K562 (cell line): ENCODE measurements around the gene SPHK2. TPM values are rescaled to one million over a fixed set of nuclear protein-coding genes. Genes with fewer than 3 reads are reported as not detected.

Experiments used
- ARID1B ChIP-seq: fragments of 450-650 bp; IDR thresholded peaks from 2 replicates; pipeline ENCODE4 v1.6.1; 2016; ENCODE audit warnings: antibody characterized with exemption, mild to moderate bottlenecking, inconsistent platforms
- CBFA2T2 ChIP-seq: fragments of 450-650 bp; conservative IDR thresholded peaks from 2 replicates; pipeline ENCODE4 v1.6.1; 2017; ENCODE audit warnings: mild to moderate bottlenecking
- CBX3 ChIP-seq, 2 experiments: IDR thresholded peaks; 1 replicate in 1 of 2; 2 replicates in 1 of 2; pipeline ENCODE4 v1.6.1; 2012; ENCODE audit warnings: inconsistent platforms in 2 of 2, low read length in 2 of 2, borderline replicate concordance in 1 of 2, control low read depth in 1 of 2
- FOXK2 ChIP-seq, 2 experiments: fragments of 450-650 bp; IDR thresholded peaks in 1 of 2; conservative IDR thresholded peaks in 1 of 2; 2 replicates each; pipeline ENCODE4 v1.6.1; 2016; ENCODE audit warnings: low read depth in 2 of 2, mild to moderate bottlenecking in 1 of 2
- GATA2 ChIP-seq: sonication (generic); formaldehyde crosslinking; IDR thresholded peaks from 2 replicates; pipeline ENCODE4 v1.4.0; 2020; ENCODE audit warnings: mild to moderate bottlenecking, missing genetic modification reagents
- HDAC2 ChIP-seq: fragments of 450-650 bp; IDR thresholded peaks from 2 replicates; pipeline ENCODE4 v1.6.1; 2016; ENCODE audit warnings: mild to moderate bottlenecking
- JUND ChIP-seq, 2 experiments: IDR thresholded peaks; 2 replicates in 1 of 2; 3 replicates in 1 of 2; pipeline ENCODE4 v1.6.1; 2011; ENCODE audit warnings: borderline replicate concordance in 2 of 2, low read depth in 2 of 2, low read length in 2 of 2, improper control_type of control experiment in 1 of 2, missing biosample characterization in 1 of 2, missing genetic modification characterization in 1 of 2, missing genetic modification reagents in 1 of 2
- KDM1A ChIP-seq, 2 experiments: fragments of 450-650 bp; IDR thresholded peaks; 2 replicates each; pipeline ENCODE4 v1.6.1; 2016; ENCODE audit warnings: mild to moderate bottlenecking in 2 of 2
- NBN ChIP-seq: fragments of 450-650 bp; IDR thresholded peaks from 2 replicates; pipeline ENCODE4 v1.6.1; 2016; ENCODE audit warnings: low read depth, mild to moderate bottlenecking
- PRPF4 ChIP-seq: fragments of 200-400 bp; formaldehyde crosslinking; IDR thresholded peaks from one replicate; pipeline ENCODE4 v1.6.1; 2017; ENCODE audit warnings: low read length, low read depth, mild to moderate bottlenecking; ENCODE audit not compliant: insufficient read depth, poor library complexity, severe bottlenecking
- SRF ChIP-seq, 2 experiments: fragments of 250-450, 450-650 bp in 1 of 2; sonication (Bioruptor Pico) in 1 of 2; sonication (generic) in 1 of 2; formaldehyde crosslinking; IDR thresholded peaks; 2 replicates each; pipeline versions ENCODE4 v1.5.0 to v1.5.1; 2020 to 2022; ENCODE audit warnings: mild to moderate bottlenecking in 1 of 2, missing genetic modification reagents in 1 of 2
- TEAD4 ChIP-seq, 2 experiments: sonication (generic) in 1 of 2; formaldehyde crosslinking in 1 of 2; IDR thresholded peaks; 2 replicates each; pipeline versions ENCODE4 v1.6.1 to v1.8.0; 2012 to 2022; ENCODE audit warnings: borderline replicate concordance in 1 of 2, inconsistent platforms in 1 of 2, low read length in 1 of 2, mild to moderate bottlenecking in 1 of 2, missing genetic modification reagents in 1 of 2
- polyA plus RNA-seq, 8 experiments: library from polyadenylated mRNA; depleted of rRNA in 4 of 8; stranded (reverse) in 5 of 8; unstranded in 3 of 8; fragments of >200 nt; fragmentation: Nextera tagmentation in 2 of 8; fragmentation: Illumina TruSeq in 1 of 8; extraction: Ambion mirVana in 2 of 8; extraction: Trizol in 1 of 8; gene quantifications; 2 replicates each; pipeline versions ENCODE4 v1.2.1 to v1.2.3, GENCODE V29; 2011 to 2014; ENCODE audit warnings: inconsistent platforms in 1 of 8, missing spikeins in 1 of 8
- total RNA-seq, 7 experiments: library from RNA; depleted of rRNA in 6 of 7; stranded (reverse); fragments of >200 nt in 6 of 7; fragmentation: Illumina TruSeq in 2 of 7; extraction: Trizol in 2 of 7; gene quantifications; 2 replicates each; pipeline versions ENCODE4 v1.2.1 to v1.2.3, GENCODE V29; 2011 to 2021; ENCODE audit warnings: low replicate concordance in 1 of 7
- TF ChIP-seq, protein P1 (sequence below): fragments of 250-450 bp; sonication (Bioruptor Pico); IDR thresholded peaks from 2 replicates; pipeline ENCODE4 v1.9.0; 2021; ENCODE audit warnings: mild to moderate bottlenecking
- TF ChIP-seq, protein P2 (sequence below): sonication (generic); formaldehyde crosslinking; IDR thresholded peaks from 2 replicates; pipeline ENCODE4 v1.8.0; 2022; ENCODE audit warnings: missing genetic modification reagents, mild to moderate bottlenecking, moderate library complexity, borderline replicate concordance
- TF ChIP-seq, protein P3 (sequence below): fragments of 450-650 bp; IDR thresholded peaks from 2 replicates; pipeline ENCODE4 v1.6.1; 2016; ENCODE audit warnings: low read depth

Gene SPHK2
- total and polyA plus RNA-seq, 9 of the 15 experiments (the other 6 are each of a cell fraction or from before 2014, with no cell fraction given), result 0.10 to 15.2 (median 2.9) TPM

DNA sequence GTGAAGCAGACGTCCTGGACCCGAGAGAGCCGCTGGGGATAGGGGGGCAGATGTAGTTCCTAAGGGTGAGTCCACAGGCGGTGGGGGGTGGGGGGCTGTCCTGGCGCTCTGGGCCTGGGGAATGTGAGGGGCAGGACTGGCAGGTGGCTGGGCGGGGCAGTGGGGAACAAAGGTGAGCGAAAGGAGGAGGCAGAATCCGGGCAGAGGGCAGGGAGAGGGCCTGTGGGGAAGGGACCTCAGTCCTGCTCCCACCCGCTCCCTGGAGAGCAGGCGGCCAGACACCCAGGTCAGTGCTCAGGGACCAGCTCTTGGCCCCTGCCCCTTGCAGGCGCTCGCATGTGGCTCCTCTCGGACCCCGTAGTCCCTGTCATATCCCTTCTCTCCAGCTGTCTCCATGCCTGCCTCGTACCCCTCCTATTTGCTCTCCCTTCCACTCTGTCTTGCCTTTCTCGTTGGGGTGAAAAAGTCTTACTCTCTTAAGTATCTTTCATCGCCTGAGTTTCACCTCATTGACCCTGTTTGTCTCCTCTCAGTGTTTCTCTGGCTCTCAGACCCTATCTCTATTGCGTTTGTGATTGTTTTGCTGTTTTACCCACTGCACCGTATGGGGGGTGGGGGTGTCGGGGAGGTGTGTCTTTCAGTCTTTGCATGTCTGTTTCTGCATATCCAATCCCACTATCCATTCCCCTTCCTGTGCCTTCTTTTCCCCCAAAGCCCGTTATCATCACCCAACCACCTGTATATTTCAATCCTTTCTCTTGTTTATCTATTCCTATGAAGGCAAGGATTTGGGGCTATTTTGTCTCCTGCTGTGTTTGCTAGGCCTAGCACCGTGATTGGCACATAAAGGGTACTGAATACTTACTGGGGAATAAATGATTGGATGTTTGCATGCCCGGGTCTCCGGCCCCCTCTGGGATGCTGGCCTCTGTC lies 5.8 kb downstream of the SPHK2 start (continued):
- no peak for TF ChIP-seq SRF (CRISPR knock-in tag; IDR thresholded peaks at IDR 0.05)
- 0 out of 4 replicates have a peak, but pooled peaks of 1 of the 2 experiments have one; percentile 16 for TF ChIP-seq FOXK2 (conservative IDR thresholded peaks at IDR 0.05 in 1 of 2, IDR thresholded peaks at IDR 0.05 in 1 of 2; ENCODE audit: low read depth in 2 of 2)
- TF ChIP-seq NBN, result no peak
- TF ChIP-seq, protein P1, sequence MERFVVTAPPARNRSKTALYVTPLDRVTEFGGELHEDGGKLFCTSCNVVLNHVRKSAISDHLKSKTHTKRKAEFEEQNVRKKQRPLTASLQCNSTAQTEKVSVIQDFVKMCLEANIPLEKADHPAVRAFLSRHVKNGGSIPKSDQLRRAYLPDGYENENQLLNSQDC (CRISPR knock-in tag), result no peak
- no peak for TF ChIP-seq JUND (IDR thresholded peaks at IDR 0.05; ENCODE audit: borderline replicate concordance, low read depth, low read length)
- no peak for TF ChIP-seq JUND (tag; IDR thresholded peaks at IDR 0.05; ENCODE audit: borderline replicate concordance, low read depth, low read length)
- TF ChIP-seq, protein P2, sequence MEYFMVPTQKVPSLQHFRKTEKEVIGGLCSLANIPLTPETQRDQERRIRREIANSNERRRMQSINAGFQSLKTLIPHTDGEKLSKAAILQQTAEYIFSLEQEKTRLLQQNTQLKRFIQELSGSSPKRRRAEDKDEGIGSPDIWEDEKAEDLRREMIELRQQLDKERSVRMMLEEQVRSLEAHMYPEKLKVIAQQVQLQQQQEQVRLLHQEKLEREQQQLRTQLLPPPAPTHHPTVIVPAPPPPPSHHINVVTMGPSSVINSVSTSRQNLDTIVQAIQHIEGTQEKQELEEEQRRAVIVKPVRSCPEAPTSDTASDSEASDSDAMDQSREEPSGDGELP (CRISPR knock-in tag), result 0 out of 2 replicates have a peak, but pooled peaks have one; percentile 21
- peak; percentile 13; the same call in 1 of the 2 replicates for TF ChIP-seq TEAD4 (IDR thresholded peaks at IDR 0.05; ENCODE audit: low read length)
- no peak for TF ChIP-seq TEAD4 (CRISPR knock-in tag; IDR thresholded peaks at IDR 0.05; ENCODE audit: borderline replicate concordance)
- TF ChIP-seq ARID1B, result peak; percentile 63
- TF ChIP-seq PRPF4, result no peak
- TF ChIP-seq CBFA2T2, result peak; percentile 55; the same call in 1 of the 2 replicates
- peak; percentile 95 to 96 for TF ChIP-seq KDM1A (IDR thresholded peaks at IDR 0.05)
- TF ChIP-seq, protein P3, sequence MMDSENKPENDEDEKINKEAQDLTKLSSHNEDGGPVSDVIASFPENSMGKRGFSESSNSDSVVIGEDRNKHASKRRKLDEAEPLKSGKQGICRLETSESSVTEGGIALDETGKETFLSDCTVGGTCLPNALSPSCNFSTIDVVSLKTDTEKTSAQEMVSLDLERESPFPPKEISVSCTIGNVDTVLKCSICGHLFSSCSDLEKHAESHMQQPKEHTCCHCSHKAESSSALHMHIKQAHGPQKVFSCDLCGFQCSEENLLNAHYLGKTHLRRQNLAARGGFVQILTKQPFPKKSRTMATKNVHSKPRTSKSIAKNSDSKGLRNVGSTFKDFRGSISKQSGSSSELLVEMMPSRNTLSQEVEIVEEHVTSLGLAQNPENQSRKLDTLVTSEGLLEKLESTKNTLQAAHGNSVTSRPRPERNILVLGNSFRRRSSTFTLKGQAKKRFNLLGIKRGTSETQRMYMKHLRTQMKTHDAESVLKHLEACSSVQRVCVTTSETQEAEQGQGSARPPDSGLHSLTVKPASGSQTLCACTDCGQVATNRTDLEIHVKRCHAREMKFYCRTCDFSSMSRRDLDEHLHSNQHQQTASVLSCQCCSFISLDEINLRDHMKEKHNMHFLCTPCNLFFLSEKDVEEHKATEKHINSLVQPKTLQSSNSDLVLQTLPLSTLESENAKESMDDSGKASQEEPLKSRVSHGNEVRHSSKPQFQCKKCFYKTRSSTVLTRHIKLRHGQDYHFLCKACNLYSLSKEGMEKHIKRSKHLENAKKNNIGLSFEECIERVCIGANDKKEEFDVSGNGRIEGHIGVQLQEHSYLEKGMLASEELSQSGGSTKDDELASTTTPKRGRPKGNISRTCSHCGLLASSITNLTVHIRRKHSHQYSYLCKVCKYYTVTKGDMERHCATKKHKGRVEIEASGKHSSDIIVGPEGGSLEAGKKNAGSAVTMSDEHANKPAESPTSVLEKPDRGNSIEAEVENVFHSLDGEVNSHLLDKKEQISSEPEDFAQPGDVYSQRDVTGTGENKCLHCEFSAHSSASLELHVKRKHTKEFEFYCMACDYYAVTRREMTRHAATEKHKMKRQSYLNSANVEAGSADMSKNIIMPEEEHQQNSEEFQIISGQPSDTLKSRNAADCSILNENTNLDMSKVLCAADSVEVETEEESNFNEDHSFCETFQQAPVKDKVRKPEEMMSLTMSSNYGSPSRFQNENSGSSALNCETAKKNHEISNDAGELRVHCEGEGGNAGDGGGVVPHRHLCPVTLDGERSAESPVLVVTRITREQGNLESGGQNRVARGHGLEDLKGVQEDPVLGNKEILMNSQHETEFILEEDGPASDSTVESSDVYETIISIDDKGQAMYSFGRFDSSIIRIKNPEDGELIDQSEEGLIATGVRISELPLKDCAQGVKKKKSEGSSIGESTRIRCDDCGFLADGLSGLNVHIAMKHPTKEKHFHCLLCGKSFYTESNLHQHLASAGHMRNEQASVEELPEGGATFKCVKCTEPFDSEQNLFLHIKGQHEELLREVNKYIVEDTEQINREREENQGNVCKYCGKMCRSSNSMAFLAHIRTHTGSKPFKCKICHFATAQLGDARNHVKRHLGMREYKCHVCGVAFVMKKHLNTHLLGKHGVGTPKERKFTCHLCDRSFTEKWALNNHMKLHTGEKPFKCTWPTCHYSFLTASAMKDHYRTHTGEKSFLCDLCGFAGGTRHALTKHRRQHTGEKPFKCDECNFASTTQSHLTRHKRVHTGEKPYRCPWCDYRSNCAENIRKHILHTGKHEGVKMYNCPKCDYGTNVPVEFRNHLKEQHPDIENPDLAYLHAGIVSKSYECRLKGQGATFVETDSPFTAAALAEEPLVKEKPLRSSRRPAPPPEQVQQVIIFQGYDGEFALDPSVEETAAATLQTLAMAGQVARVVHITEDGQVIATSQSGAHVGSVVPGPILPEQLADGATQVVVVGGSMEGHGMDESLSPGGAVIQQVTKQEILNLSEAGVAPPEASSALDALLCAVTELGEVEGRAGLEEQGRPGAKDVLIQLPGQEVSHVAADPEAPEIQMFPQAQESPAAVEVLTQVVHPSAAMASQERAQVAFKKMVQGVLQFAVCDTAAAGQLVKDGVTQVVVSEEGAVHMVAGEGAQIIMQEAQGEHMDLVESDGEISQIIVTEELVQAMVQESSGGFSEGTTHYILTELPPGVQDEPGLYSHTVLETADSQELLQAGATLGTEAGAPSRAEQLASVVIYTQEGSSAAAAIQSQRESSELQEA, result peak; percentile 76
- TF ChIP-seq HDAC2, result peak; percentile 57; the same call in 1 of the 2 replicates
- TF ChIP-seq GATA2, result no peak
- TF ChIP-seq CBX3 (IDR thresholded peaks at IDR 0.05; ENCODE audit: borderline replicate concordance in 1 of 2, low read length in 2 of 2), result no peak
